HCT116 (cell line): ENCODE measurements around the gene OLFML2B. TPM values are rescaled to one million over a fixed set of nuclear protein-coding genes. Genes with fewer than 3 reads are reported as not detected.

Experiments used
- ATAC-seq: fragments of 200-7000 bp; cut with Tn5 transposase; 2 replicates; pipeline ENCODE4 v1.9.1; 2020; ENCODE audit warnings: mild to moderate bottlenecking, moderate library complexity
- BruUV-seq: library from RNA; stranded (reverse); fragments of 400-500 nt; replicated peaks from 2 replicates; lab custom pipeline; 2021; lab: Mats Ljungman, UMichigan
- CTCF ChIA-PET: fragments of 300-600 bp; sonication (Branson Sonifier 250); formaldehyde crosslinking; loops from one replicate; lab custom pipeline; 2021; ENCODE audit warnings: antibody characterized with exemption; lab: Charles Lee
- POLR2A ChIA-PET: fragments of 300-600, 350-600 bp; sonication (Branson Sonifier 250); formaldehyde crosslinking; loops from one replicate; lab custom pipeline; 2021; ENCODE audit warnings: antibody characterized with exemption; lab: Charles Lee
- RAD21 ChIA-PET, 2 experiments: fragments of 300-600 bp; sonication (Branson Sonifier 250); formaldehyde crosslinking; loops; one replicate each; lab custom pipeline; 2023; ENCODE audit warnings: low total read pairs in 2 of 2; ENCODE audit not compliant: uncharacterized antibody in 2 of 2, unreplicated experiment in 2 of 2, low non-redundant PET in 1 of 2; lab: Charles Lee
- DNase-seq: peaks from one replicate; pipeline ENCODE4 v3.0.0-alpha.2; 2010; ENCODE audit warnings: low read depth, low spot score
- H2AFZ ChIP-seq: fragments of 200-600 bp; shearing (Covaris generic), sonication (generic); 2 replicates; pipeline ENCODE4 v1.6.1; 2017; ENCODE audit warnings: low read depth, mixed run types, mixed read lengths, antibody characterized with exemption, low read length; ENCODE audit not compliant: poor library complexity, severe bottlenecking
- H3K27ac ChIP-seq: 2 replicates; pipeline ENCODE4 v1.5.1; 2012; ENCODE audit warnings: low read depth, low read length
- H3K27me3 ChIP-seq: fragments of 200-600 bp; sonication (generic); 2 replicates; pipeline ENCODE4 v1.6.1; 2016; ENCODE audit warnings: mixed run types, low read length, mixed read lengths; ENCODE audit not compliant: insufficient read depth
- H3K36me3 ChIP-seq, 2 experiments: fragments of 200-500 bp in 1 of 2; fragments of 200-600 bp in 1 of 2; sonication (Bioruptor generic) in 1 of 2; sonication (generic) in 1 of 2; 2 replicates each; pipeline versions ENCODE4 v1.5.1 to v1.6.1; 2014 to 2016; ENCODE audit warnings: low read length in 2 of 2, inconsistent platforms in 1 of 2, mixed read lengths in 1 of 2, mixed run types in 1 of 2; ENCODE audit not compliant: insufficient read depth in 2 of 2, control insufficient read depth in 1 of 2
- H3K4me1 ChIP-seq, 2 experiments: fragments of 200-600 bp in 1 of 2; sonication (generic) in 1 of 2; 2 replicates each; pipeline versions ENCODE4 v1.5.1 to v1.6.1; 2012 to 2017; ENCODE audit warnings: low read length in 2 of 2, inconsistent platforms in 1 of 2, mild to moderate bottlenecking in 1 of 2, mixed read lengths in 1 of 2, mixed run types in 1 of 2, moderate library complexity in 1 of 2; ENCODE audit not compliant: insufficient read depth in 2 of 2, control insufficient read depth in 1 of 2
- H3K4me2 ChIP-seq: fragments of 200-600 bp; sonication (generic); 2 replicates; pipeline ENCODE4 v1.6.1; 2017; ENCODE audit warnings: mixed run types, low read length, mixed read lengths
- H3K4me3 ChIP-seq, 2 experiments: fragments of 200-600 bp in 1 of 2; sonication (generic) in 1 of 2; replicated peaks in 1 of 2; 2 replicates each; pipeline ENCODE4 v1.5.1; 2011 to 2016; ENCODE audit warnings: low read length in 2 of 2, control low read depth in 1 of 2, low read depth in 1 of 2, mild to moderate bottlenecking in 1 of 2, mixed read lengths in 1 of 2, mixed run types in 1 of 2
- H3K79me2 ChIP-seq: fragments of 200-600 bp; sonication (generic); 2 replicates; pipeline ENCODE4 v1.6.1; 2017; ENCODE audit warnings: mild to moderate bottlenecking, mixed run types, low read length, moderate library complexity, mixed read lengths; ENCODE audit not compliant: insufficient read depth
- H3K9ac ChIP-seq: fragments of 200-600 bp; sonication (generic); 2 replicates; pipeline ENCODE4 v1.6.1; 2016; ENCODE audit warnings: low read length, mixed read lengths
- H3K9me2 ChIP-seq: fragments of 200-600 bp; sonication (generic), shearing (Covaris generic); 2 replicates; pipeline ENCODE4 v1.6.1; 2017; ENCODE audit warnings: mixed run types, mild to moderate bottlenecking, moderate library complexity; ENCODE audit not compliant: insufficient read depth
- H3K9me3 ChIP-seq, 2 experiments: fragments of 200-500 bp in 1 of 2; fragments of 200-600 bp in 1 of 2; sonication (Bioruptor generic) in 1 of 2; sonication (generic) in 1 of 2; 2 replicates each; pipeline ENCODE4 v1.6.1; 2014 to 2017; ENCODE audit warnings: low read length in 2 of 2, mixed read lengths in 2 of 2, inconsistent platforms in 1 of 2, low read depth in 1 of 2, mild to moderate bottlenecking in 1 of 2, mixed run types in 1 of 2, moderate library complexity in 1 of 2; ENCODE audit not compliant: control insufficient read depth in 1 of 2, insufficient read depth in 1 of 2
- H4K20me1 ChIP-seq: fragments of 200-600 bp; sonication (generic), shearing (Covaris generic); 2 replicates; pipeline ENCODE4 v1.6.1; 2017; ENCODE audit warnings: mixed run types, mild to moderate bottlenecking, moderate library complexity; ENCODE audit not compliant: insufficient read depth
- ATF3 ChIP-seq: IDR thresholded peaks from 2 replicates; pipeline ENCODE4 v1.6.1; 2012
- CEBPB ChIP-seq: IDR thresholded peaks from 2 replicates; pipeline ENCODE4 v1.6.1; 2012; ENCODE audit warnings: low read depth
- EZH2 ChIP-seq: fragments of 200-600 bp; sonication (generic); IDR thresholded peaks from 2 replicates; pipeline ENCODE4 v1.6.1; 2017; ENCODE audit warnings: antibody characterized with exemption, mixed run types
- FOSL1 ChIP-seq: IDR thresholded peaks from 2 replicates; pipeline ENCODE4 v1.6.1; 2012; ENCODE audit warnings: low read depth
- MAX ChIP-seq: IDR thresholded peaks from 2 replicates; pipeline ENCODE4 v1.6.1; 2012
- POLR2AphosphoS5 ChIP-seq: IDR thresholded peaks from 2 replicates; pipeline ENCODE4 v1.6.1; 2011; ENCODE audit warnings: mild to moderate bottlenecking, low read depth, low read length, moderate library complexity
- RAD21 ChIP-seq: IDR thresholded peaks from 2 replicates; pipeline ENCODE4 v1.6.1; 2012; ENCODE audit warnings: low read depth, mild to moderate bottlenecking
- SIN3A ChIP-seq: IDR thresholded peaks from 2 replicates; pipeline ENCODE4 v1.6.1; 2012; ENCODE audit warnings: low read depth
- TCF7L2 ChIP-seq: IDR thresholded peaks from 2 replicates; pipeline ENCODE4 v1.7.0; 2011; ENCODE audit warnings: borderline replicate concordance, inconsistent platforms; ENCODE audit not compliant: insufficient read depth, insufficient read length; ENCODE audit errors: extremely low read depth
- ZBTB33 ChIP-seq: IDR thresholded peaks from 2 replicates; pipeline ENCODE4 v1.6.1; 2011; ENCODE audit warnings: mild to moderate bottlenecking, low read length, moderate library complexity; ENCODE audit not compliant: insufficient replicate concordance; ENCODE audit errors: extremely low read depth
- ZNF274 ChIP-seq: fragments of 200-500 bp; sonication (Bioruptor generic); IDR thresholded peaks from 2 replicates; pipeline ENCODE4 v1.6.1; 2014; ENCODE audit warnings: mild to moderate bottlenecking, low read depth, low read length, inconsistent platforms
- intact Hi-C: fragments of 100-400 bp; cut with micrococcal nuclease; formaldehyde crosslinking; loops from 2 replicates; pipeline ENCODE4 v1.10.0; 2022
- total RNA-seq: library from RNA; stranded (reverse); gene quantifications from one replicate; pipeline ENCODE4 v1.2.1, GENCODE V29; 2021; ENCODE audit not compliant: unreplicated experiment

OLFML2B gene
- total RNA-seq, 1 experiment from 2014 or later: 1.3 TPM

- CTCF ChIA-PET: no interaction called here
- H3K27ac ChIP-seq: no peak overlapping the region
- DNase-seq: no peak
- intact Hi-C loops: no loop called here
- no peaks in the 10 kb centered on the region for H4K20me1 ChIP-seq
- no peaks in the 10 kb centered on the region for H3K9me3 ChIP-seq
- no peak overlapping the region for H3K4me3 ChIP-seq
- RAD21 ChIA-PET: no interaction called here
- H3K9me2 ChIP-seq: no peaks in the 10 kb centered on the region
- H3K36me3 ChIP-seq: no peaks in the 10 kb centered on the region
- no peaks in the 10 kb centered on the region for H3K27me3 ChIP-seq
- H3K4me2 ChIP-seq: no peak overlapping the region
- no peak overlapping the region for H3K9ac ChIP-seq
- H3K4me1 ChIP-seq: no peaks in the 10 kb centered on the region
- TF ChIP-seq RAD21: no peak
- no peak for TF ChIP-seq FOSL1
- TF ChIP-seq POLR2AphosphoS5: no peak
- TF ChIP-seq TCF7L2: no peak
- no peak for TF ChIP-seq ZBTB33
- no peak for TF ChIP-seq EZH2
- TF ChIP-seq ATF3: no peak
- TF ChIP-seq CEBPB: no peak
- TF ChIP-seq ZNF274: no peak
- TF ChIP-seq MAX: no peak
- TF ChIP-seq SIN3A: no peak
- POLR2A ChIA-PET: no interaction called here
- H2AFZ ChIP-seq: no peak overlapping the region
- ATAC-seq: no peak
- no TSS peak for BruUV-seq
- no peaks in the 10 kb centered on the region for H3K79me2 ChIP-seq
These were observed 30.1 kb downstream of the OLFML2B start for GRCh38 chr1:161993576-161993975.
